HG02840 (cell line): ENCODE measurements around the gene MLC1.

Source experiments
- ATAC-seq: cut with Tn5 transposase; IDR thresholded peaks from one replicate; pipeline ENCODE4 v1.9.1; 2021; ENCODE audit warnings: mild to moderate bottlenecking, moderate library complexity, moderate number of reproducible peaks; ENCODE audit not compliant: unreplicated experiment, low FRiP score

Gene MLC1

DNA sequence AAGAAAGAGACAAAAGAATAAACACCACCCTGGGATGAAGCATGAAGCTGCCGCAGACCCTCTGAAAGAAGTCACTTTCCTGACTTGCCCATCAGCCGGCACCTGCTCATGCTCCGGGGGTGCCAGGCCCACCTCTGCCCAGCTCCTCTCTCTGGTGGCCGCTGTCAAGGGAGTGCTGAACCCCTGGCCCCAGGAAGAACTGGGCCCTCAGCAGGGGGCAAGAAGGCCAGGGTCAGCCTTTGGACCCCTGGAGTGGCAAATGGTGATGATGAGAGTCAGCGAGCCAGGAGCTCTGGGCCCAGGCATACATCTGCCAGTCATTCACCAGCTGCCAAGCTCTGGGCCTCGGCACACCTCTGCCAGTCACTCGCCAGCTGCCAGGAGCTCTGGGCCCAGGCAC, 44.5 kb downstream of the MLC1 start:
- no peak for ATAC-seq

DNA sequence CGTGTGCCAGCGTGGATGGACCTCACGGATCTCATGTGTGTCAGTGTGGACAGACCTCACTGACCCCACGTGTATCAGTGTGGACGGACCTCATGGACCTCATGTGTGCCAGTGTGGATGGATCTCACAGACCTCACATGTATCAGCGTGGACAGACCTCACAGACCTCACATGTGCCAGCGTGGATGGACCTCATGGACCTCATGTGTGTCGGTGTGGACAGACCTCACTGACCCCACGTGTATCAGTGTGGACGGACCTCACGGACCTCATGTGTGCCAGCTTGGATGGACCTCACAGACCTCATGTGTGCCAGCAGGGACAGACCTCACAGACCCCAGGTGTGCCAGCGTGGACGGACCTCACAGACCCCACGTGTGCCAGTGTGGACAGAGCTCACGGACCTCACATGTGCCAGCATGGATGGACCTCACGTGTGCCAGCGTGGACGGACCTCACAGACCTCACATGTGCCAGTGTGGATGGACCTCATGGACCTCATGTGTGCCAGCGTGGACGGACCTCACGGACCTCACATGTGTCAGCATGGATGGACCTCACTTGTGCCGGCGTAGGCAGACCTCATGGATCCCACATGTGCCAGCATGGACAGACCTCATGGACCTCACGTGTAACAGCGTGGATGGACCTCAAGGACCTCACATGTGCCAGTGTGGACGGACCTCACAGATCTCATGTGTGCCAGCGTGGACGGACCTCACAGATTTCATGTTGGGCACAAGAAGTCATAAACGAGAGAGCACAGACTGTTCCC, 45.4 kb downstream of the MLC1 start:
- ATAC-seq, result no peak

DNA sequence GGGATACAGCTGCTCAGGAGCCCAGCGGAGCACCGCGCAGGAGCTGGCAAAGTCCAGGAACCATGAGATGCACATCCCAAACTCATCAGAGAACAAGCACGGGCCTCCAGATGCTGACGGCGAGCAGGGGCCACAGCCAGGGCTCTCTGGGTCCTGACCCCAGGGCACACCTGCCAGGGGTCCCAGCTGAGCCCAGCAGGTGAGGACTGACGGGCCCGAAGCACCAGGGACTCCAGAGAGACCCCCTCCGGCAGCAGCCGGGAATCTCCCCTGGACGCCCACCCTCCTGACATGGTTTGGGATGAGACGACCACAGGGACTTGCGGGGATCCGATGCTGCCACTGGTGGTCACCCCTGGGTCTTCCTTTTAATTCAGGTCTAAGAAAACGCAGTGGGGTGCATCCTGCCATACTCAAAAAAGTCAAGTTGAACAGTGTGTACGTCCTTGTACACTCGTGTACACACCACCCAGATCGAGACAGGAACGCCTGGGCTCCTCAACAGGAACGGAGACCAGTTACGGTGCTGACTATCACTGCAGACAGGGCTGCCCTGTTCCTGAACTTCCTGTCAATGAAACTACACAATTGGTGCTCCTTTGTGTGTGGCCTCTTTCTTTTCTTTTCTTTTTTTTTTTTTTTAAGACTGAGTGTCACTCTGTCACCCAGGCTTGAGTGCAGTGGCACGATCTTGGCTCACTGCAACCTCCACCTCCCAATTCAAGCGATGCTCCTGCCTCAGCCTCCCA, 49.1 kb downstream of the MLC1 start:
- no peak for ATAC-seq

DNA sequence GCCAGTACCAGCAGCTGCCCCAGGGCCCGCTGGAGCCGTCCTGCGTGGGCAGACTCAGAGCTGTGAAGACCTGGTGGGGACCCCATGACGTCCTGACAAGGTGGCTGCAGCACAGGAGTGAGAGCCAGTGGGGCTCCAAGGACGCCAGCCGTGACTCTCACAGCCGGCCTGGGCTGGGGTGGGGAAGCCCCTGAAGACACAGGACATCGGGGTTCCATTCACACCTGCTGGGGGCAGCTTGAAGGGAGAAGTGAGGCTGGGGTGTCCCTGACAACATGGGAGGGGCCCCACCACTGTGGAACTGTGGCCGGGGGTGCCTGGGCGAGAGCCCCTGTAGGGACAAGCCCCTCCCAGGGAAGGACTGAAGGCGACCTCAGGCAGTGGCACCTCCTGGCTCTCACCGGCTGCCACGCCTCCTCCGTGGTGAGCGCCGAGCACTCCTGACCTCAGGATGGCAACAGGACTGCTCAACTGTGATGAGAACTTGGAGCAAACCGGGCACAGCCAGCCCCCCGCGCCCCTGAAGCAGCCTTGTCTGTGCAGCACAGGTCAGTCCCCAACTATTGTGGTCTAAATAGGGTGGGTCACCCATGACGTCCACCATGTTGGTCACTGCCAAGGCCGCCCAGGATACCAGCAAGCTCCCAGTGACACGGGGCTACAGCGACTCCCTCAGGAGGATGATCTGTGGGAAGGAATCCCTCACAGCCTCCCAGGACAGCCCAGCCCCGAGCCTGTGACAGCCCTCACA, 49.9 kb downstream of the MLC1 start:
- no peak for ATAC-seq

DNA sequence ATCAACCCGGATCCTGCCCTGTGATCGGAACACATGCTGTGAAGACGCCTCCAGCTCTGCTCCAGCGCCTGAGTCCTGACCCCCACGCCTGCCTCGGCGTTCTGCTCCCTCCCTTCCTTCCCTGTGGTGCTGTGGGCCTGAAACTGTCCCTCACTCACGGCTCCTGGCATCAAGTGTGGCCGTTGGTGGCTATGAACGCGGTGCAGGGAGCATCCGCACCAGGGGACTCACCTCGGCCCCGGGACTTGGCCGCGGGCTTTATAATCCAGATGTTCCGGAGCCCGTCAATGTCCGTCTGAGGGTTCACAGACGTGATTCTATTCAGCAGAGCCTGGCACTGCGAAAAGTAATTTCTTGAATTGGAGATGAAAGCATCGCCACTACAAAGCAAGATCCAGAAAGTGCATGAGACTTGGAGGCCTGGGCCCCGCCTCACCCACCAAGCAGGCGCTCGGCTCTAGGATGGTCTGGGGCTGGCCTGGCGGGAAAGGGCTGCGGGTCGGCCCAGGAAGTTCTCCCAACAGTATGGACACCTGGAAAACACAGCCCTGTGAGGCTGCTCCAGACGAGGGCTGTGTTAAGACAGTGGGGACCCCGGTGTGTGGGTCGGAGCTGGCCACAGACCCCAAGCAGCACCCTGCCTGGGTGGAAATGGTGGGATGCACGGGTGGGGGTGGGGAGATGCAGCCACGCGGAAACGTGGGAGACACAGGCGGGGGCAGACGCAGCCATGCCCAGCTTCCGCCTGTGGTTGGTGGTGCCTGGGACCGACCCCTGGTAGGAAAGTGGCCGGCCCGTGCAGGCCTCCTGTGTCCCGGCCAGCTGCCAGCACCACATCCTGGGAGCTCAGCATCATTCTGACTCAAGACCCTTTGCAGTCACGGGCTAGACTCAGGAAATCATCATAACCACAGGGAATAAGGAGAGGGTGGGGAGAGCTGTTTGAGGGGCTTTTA, 50.8 kb downstream of the MLC1 start:
- no peak for ATAC-seq

DNA sequence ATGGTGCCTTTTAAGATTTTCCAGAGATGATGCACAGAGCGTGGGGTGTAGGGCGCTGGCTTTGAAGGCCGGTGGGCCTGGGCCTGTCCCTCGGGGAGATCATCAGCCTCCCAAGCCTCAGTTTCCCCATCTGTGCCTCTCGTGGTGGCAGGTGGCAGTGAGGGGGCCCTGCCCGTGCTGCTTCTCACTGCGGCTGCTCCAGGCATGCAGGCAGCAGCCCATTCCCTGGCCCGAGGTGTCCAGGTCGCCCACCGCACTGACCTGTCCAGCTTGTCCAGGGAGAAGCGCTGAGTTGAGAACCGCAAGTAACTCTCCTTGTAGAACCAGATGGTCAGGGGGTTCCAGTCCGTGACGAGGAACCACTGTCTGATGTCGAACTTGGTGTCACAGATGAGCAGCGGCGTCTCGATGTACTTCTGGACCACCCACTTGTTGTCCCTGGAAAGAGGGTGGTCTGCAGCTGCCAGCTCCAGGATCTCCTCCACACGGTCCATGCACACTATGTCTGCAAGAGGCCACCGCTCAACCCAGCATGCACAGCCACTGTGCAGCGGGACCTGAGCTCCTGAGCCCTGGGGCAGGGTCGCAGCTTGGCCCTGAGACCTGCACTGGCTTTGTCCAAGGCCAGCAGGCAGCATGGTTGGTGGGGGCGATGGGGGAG, 52.2 kb downstream of the MLC1 start:
- ATAC-seq, result no peak

DNA sequence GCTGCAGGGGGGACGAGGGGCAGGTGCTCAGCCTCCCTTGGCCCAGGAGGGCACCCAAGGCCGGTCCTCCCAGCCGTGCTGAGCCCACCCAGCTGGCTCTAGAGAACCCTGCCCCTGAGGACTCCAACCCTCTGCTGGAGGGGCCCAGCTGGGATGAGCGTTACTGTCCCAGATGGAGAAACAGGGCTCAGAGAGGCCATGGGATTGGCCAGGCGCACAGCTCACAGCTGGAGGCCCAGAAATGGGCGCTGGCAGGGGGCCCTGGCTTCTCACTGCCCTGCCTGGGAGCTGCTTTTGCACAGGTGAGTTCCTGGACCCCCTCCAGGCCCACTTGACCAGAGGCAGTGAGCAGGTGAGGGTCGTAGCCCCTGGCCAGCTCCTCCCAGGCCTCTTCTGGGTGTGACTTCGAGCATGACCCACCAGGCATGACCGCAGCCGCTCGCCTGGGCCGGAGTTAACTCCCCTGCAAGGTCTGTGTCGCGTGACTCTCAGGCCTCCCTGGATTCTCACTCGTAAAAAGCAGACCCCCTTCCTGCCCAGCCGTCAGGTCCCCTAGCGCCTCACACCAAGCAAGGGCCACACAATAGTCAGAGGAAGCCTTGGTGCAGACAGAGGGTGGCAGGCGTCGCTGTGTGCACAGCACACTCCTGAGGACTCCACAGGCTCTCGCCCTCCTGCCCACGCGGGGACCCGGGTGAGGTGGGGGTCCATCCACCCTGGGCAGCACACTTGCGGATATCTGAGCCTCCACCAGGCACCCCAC, 52.9 kb downstream of the MLC1 start:
- no peak for ATAC-seq

DNA sequence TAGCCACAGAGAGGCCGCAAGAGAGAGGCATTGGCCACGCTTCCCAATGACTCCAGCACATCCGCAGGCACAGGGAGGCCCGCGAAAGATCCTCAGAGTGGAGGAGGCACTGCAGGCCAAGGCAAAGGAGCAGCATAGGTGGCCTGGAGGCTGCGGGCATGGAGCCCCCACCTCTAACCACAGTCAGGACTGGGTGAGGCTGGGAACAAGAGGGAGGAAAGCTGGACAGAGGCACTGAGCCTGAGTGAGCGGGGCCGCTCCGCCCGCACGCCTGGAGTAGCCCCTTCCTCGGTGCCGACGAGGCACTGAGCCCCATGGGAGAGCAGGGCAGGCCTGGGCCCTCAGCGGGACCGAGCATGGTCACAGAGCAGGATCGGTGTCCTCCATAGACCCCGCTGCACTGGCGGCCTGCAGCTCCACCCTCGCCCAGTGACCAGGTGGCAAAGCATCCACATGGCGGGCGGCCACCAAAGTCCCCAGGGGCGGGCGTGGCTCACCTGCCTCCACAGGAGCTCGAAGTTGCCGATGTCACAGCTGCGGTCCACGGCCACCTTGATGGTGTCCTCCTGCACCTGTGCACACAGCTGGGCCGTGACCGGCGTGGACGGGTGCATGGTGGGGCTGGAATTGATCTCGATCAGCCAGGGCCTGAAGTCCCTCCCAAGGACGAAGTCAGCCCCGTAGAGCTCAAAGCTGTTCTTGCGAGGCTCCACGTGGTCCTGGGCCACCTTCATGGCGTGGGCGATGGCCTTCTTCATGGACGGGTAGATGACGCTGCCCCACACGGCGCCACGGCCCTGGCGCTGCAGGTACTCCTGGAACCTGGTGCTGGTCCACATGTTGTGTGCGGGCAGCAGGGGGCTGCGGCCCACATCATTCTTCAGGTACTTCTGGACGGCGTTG, 53.8 kb downstream of the MLC1 start:
- no peak for ATAC-seq

DNA sequence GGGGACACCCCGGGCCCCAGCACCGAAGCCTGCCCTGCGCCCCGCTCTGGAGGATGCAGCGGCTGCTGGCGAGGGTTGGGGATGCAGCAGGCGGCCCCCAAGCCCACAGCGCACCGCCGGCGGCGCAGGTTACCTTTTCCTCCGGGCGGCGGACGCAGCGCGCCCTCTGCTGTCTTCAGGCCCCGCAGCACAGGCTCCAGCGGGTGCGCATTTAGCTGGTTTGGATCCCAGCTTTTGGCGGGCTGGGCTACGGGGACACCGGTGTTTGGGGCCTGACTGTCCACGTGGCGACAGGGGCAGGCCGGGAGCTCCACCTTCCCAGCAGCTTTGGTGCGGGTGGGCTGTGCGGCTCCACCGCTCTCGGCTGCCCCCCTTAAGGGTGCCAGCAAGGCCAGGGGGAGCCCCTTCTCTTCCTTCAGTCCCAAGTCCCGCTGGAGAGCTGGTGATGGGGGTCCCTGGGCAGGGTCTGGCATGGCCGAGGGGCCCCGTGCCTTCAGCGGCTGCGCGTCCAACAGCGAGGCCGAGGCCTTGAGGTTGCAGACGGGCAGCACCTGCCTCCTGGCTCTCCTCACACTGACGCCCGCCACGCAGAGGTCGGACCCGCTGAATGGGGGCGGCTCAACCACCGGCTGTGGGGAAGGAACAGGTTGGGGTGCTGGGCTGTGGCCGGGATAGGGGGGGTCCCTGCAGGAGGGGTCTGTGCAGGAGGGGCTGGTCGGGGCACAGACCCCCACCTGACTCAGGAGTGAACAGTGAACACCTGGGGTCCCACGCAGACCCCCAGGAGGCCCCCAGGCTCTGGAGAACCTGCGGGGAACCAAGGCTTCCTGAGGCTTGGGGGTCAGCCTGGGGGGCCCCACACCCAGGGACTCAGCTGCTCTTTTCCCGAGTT, 54.7 kb downstream of the MLC1 start:
- ATAC-seq, result no peak

DNA sequence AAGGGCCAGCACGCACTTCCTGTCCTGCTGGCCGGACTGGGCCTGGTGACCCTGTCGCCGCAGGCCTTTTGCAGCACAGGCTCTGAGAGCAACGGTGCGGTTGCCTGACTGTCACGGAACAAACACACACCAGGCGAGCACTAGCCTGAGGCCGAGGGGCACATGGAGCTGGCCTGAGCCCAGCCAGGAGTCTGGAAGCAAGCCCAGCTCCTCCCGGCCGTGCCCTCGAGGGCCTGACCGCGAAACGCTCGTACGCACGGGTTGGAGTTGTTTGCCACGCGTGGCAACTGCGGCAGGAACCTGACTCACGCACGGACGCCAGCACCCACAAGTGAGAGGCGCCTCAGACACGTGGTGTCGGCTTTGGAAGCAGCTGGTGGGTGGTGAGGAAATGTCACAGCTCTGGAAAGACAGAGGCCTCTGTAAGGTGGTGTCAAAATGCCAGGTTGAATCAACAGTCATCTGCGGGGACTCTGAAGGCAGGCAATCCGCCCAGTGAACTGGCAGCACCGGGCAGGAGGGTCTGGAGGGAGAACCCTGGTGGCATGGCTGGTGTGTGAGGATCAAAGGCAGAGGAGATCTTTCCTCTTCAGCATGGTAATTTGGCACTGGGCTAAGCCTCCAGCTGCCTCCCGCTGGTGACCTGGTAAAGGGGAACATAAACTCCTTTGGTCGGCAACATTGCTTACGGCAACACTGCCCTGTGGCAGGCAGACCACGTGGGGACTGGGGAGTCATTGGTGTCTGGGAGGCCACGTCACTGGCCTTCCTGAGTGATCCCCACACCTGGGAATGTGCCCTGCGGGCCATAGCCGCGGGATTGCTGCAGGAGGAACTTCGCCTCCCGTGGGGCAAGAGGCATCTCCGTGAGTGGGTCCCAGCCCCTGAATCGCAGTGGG, 57.3 kb downstream of the MLC1 start:
- no peak for ATAC-seq

DNA sequence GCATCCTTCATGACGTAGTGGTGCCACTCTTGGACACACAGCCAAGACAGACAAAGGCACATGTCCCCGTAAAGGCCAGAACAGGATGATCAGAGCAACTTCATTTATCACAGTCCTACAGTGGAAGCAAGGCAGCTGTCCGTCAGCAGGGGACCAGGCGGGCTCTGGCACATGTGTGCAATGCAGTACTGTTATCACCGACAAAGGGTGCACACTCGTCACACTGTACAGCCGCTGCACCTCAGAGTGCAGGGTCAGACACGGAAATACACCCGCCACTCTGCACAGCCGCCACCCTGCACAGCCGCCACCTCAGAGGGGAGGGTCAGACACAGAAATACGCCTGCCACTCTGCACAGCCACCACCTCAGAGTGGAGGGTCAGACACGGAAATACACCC, 59.2 kb downstream of the MLC1 start:
- ATAC-seq, result no peak

DNA sequence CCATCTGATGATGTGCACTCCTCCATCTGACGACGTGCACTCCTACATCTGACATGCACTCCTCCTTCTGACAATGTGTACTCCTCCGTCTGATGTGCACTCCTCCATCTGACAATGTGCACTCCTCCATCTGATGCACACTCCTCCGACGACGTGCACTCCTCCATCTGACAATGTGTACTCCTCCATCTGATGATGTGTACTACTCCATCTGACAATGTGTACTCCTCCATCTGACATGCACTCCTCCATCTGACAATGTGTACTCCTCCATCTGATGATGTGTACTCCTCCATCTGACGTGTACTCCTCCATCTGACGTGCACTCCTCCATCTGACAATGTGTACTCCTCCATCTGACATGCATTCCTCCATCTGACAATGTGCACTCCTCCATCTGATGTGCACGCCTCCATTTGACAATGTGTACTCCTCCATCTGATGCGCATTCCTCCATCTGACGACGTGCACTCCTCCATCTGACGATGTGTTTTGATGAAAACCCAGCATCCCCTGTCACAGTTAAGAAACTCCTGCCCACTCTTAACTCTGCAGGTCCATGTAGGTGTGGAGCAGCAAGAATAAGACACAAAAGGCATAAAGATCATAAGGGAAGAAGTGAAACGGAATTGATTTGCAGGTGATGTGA, 62.9 kb downstream of the MLC1 start:
- no peak for ATAC-seq

DNA sequence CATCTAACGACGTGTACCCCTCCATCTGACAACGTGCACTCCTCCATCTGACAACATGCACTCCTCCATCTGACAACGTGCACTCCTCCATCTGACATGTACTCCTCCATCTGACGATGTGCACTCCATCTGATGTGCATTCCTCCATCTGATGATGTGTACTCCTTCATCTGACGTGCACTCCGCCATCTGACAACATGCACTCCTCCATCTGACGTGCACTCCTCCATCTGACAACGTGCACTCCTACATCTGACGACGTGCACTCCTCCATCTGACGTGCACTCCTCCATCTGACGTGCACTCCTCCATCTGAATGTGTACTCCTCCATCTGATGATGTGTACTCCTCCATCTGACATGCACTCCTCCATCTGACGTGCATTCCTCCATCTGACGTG, 64.6 kb downstream of the MLC1 start:
- ATAC-seq, result no peak

DNA sequence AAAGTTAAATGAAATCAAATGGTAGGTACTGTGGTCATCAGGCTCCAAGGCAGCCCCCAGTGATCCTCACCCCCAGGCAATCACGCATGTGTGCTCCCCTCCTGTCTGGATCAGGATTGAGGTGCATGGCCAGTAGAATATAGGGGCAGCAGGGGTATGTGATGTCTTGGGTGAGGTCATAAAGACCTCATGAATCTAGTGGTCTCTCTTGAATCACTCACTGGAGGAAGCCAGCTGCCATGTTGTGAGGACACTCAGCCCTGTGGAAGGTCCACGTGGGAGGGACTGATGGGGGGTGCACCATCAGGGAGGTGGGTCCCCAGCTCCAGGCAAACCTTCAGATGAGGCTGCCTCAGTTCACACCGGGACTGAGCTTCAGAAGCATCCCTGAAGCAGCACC, 65.9 kb downstream of the MLC1 start:
- no peak for ATAC-seq

DNA sequence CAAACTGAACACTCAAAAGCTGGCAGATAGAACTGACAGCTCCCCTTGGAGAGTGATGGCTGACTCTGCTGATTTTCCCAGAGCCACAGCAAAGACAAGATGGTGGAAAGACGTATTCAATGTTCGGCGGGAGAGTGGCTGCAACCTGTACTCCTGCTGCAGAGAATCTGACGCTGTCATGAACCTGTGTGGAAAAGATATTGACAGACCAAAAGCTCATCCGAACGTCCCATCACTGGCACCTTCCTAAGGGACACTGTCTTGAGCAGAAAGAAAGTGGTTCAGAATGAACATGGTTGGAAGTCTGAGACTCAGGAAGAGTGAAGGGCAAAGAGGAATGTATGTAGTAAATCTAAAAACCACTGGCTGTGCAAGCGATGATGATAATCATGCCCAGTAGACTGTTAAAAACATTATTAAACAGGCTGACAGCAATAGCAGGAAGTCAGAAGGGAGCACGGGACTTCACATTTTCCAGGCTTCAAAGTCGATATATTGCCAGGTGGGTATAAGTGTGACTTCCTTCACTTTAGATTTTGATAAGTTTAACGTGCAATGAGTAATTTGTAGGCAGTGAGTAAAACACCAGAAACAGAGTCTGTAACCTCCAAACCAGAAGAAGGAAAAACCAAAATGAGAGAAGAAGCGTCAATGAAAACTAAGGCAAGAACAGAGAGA, 66.5 kb downstream of the MLC1 start:
- no peak for ATAC-seq
